Pancreas (tissue), 10 donors: Measurements from ENCODE around the gene RXRA. TPM values are rescaled to one million over a fixed set of nuclear protein-coding genes. Genes with fewer than 3 reads are reported as not detected.
A peak's percentile ranks its signal among the peaks of the same experiment; 100 is the strongest.

Source experiments
- ATAC-seq, 4 donors: fragments of 200-7000 bp; cut with Tn5 transposase; one replicate each; pipeline versions ENCODE4 v1.8.0 to v1.9.1; 2020; ENCODE audit warnings: mild to moderate bottlenecking in 4 of 4, moderate library complexity in 4 of 4
- DNase-seq, 6 donors: peaks; one replicate each; pipeline ENCODE4 v3.0.0-alpha.2; 2020
- FAIRE-seq: peaks from 2 replicates; lab custom pipeline; 2012; peaks lifted over from hg19 to GRCh38; lab: Jason Lieb, UNC
- H3K27ac ChIP-seq, 4 donors: fragments of 200-600 bp; sonication (generic); 1 replicate in 3 of 4; 2 replicates in 1 of 4; pipeline versions ENCODE4 v1.5.0 to v1.8.0; 2020
- H3K27me3 ChIP-seq, 4 donors: fragments of 200-600 bp; one replicate each; pipeline ENCODE4 v1.8.0; 2021
- H3K36me3 ChIP-seq, 3 donors: fragments of 200-600 bp; sonication (generic) in 1 of 3; one replicate each; pipeline versions ENCODE4 v1.5.0 to v1.8.0; 2020 to 2021
- H3K4me1 ChIP-seq, 3 donors: fragments of 200-600 bp; one replicate each; pipeline ENCODE4 v1.8.0; 2021
- H3K4me3 ChIP-seq, 4 donors: fragments of 200-600 bp; sonication (generic) in 2 of 4; one replicate each; pipeline versions ENCODE4 v1.5.0 to v1.8.0; 2020 to 2021
- H3K9me3 ChIP-seq, 4 donors: fragments of 200-600 bp; one replicate each; pipeline ENCODE4 v1.8.0; 2021
- CTCF ChIP-seq, 4 donors: fragments of 200-600 bp; sonication (generic) in 3 of 4; IDR thresholded peaks; one replicate each; pipeline versions ENCODE4 v1.5.0 to v1.8.0; 2021; ENCODE audit warnings: antibody characterized with exemption in 4 of 4
- WGBS, 2 donors: extraction: QIAGEN DNeasy Blood & Tissue Kit; methylation state at CpG; one replicate each; pipeline ENCODE4 v1.1.7; 2013; 5-methylcytosine and 5-hydroxymethylcytosine counted together
- intact Hi-C, 3 donors: fragments of 100-400 bp; cut with DNase I; formaldehyde crosslinking; loops; one replicate each; pipeline versions ENCODE4 v1.11.1 to v1.14.2; 2022
- polyA plus RNA-seq, 2 donors: library from polyadenylated mRNA; stranded (reverse); fragments of 200-250 nt; gene quantifications; one replicate each; pipeline ENCODE4 v1.2.3, GENCODE V29; 2013
- total RNA-seq, 6 donors: library from RNA; stranded (reverse); fragmentation: NEBNext Ultra II Directional in 4 of 6; extraction: Animal tissue kit (Norgen Biotek cat#: 25700) in 4 of 6; gene quantifications; one replicate each; pipeline versions ENCODE4 v1.2.1 to v1.2.4, GENCODE V29; 2021 to 2023
- donor health status: healthy with polysubstance abuse.
- donor health status: DM: no; HTN: no; CAD: no; lungs with moderate emphysema.
- donor health status: DM: no; HTN: no; CAD: no.
- donor health status: control.
- donor health status: control.
- donor health status: Bipolar disorder and iron deficiency.
- donor health status: DM: yes; HTN: yes; CAD: no.
- donor health status: DM: no; HTN: no; CAD: no.
- donor health status: DM: no; HTN: no; CAD: no.
- donor health status: DM: yes; HTN: yes; CAD: no.

RXRA gene
- total and polyA plus RNA-seq, 8 donors = 20.2 to 35.1 (median 22.9) TPM

GRCh38 chr9:134388976-134389375 is 62.7 kb downstream of the RXRA start:
- no peak for FAIRE-seq
- no peaks in the 10 kb centered on the region for H3K27me3 ChIP-seq
- TF ChIP-seq CTCF (IDR thresholded peaks at IDR 0.05) = no peak
- no peak overlapping the region for H3K4me3 ChIP-seq
- H3K4me1 ChIP-seq = peaks cover 18 to 22% (median 21%) of the 10 kb centered on the region in 3 donors
- H3K9me3 ChIP-seq = no peaks in the 10 kb centered on the region
- no peak for DNase-seq
- 74 to 75% methylated on average over 17 of the region's 17 CpGs for WGBS, 2 donors
- no peaks in the 10 kb centered on the region for H3K36me3 ChIP-seq
- ATAC-seq = no peak
- peak overlapping the region in 2 of 4 donors; percentile 31 to 70 for H3K27ac ChIP-seq
- intact Hi-C loops = no loop called here

- DNase-seq = no peak
- no peaks in the 10 kb centered on the region for H3K27me3 ChIP-seq
- WGBS, 2 donors = 84 to 94% methylated on average over 11 to 13 of the region's 13 CpGs
- no peak for ATAC-seq
- H3K4me1 ChIP-seq = peaks cover 18 to 22% (median 21%) of the 10 kb centered on the region in 3 donors
- TF ChIP-seq CTCF (IDR thresholded peaks at IDR 0.05) = no peak
- H3K4me3 ChIP-seq = no peak overlapping the region
- intact Hi-C loops = loop anchor here in 1 of 3 donors (5.0 kb wide), 1 partner anchor 43 kb away; no protein-coding TSS in a partner anchor
- no peaks in the 10 kb centered on the region for H3K9me3 ChIP-seq
- no peaks in the 10 kb centered on the region for H3K36me3 ChIP-seq
- FAIRE-seq = no peak
- H3K27ac ChIP-seq = no peak overlapping the region
Observed at GRCh38 chr9:134389642-134390041, 63.4 kb downstream of the RXRA start.

- FAIRE-seq (no peak), ATAC-seq (no peak), DNase-seq (no peak)
- WGBS, 2 donors = 89 to 93% methylated on average over 17 of the region's 17 CpGs
- Histone ChIP-seq H3K4me1 (peaks cover 18 to 22% (median 21%) of the 10 kb centered on the region in 3 donors), H3K27me3 (no peaks in the 10 kb centered on the region), H3K4me3 (no peak overlapping the region), H3K9me3 (no peaks in the 10 kb centered on the region), H3K27ac (no peak overlapping the region), H3K36me3 (no peaks in the 10 kb centered on the region)
- no peak for TF ChIP-seq CTCF (IDR thresholded peaks at IDR 0.05)
- intact Hi-C loops = loop anchor here in 1 of 3 donors (5.0 kb wide), 1 partner anchor 42 kb away; no protein-coding TSS in a partner anchor
Observed at GRCh38 chr9:134390537-134390936, 64.3 kb downstream of the RXRA start.

- intact Hi-C loops = loop anchor here in 1 of 3 donors (5.0 kb wide), 1 partner anchor 41 kb away; no protein-coding TSS in a partner anchor
- no peaks in the 10 kb centered on the region for H3K9me3 ChIP-seq
- TF ChIP-seq CTCF (IDR thresholded peaks at IDR 0.05) = no peak
- DNase-seq (no peak), FAIRE-seq (no peak), ATAC-seq (no peak)
- H3K4me1 ChIP-seq = peaks cover 18 to 22% (median 21%) of the 10 kb centered on the region in 3 donors
- WGBS, 2 donors = 88 to 92% methylated on average over 11 of the region's 11 CpGs
- no peaks in the 10 kb centered on the region for H3K27me3 ChIP-seq
- no peak overlapping the region for H3K4me3 ChIP-seq
- H3K36me3 ChIP-seq = no peaks in the 10 kb centered on the region
- H3K27ac ChIP-seq = no peak overlapping the region
Observed at GRCh38 chr9:134390947-134391318, 64.7 kb downstream of the RXRA start.
